ENCODE measurements around the gene TLK1.

TLK1 gene

DNA sequence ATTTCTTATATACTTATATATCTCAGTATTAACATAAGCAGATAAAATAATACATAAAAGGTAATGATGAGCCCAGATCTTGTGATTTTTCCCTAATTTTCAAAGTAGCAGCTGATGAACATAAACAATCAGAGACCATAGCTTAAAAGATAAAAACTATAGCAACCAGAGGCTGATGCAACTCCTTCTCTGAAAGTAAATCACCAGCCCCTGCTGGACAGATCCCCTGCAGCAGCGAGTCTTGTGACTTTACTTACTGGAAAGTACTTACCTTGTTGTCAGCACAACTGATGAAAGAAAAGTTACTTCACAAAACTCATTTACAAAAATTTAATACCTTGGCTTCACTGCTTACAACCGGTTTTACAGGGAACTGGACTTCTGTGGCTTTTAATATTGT, 164.4 kb downstream of the TLK1 start:
- no peak for DNase-seq (ENCODE audit: low read depth)
- no peak overlapping the region for H3K4me3 ChIP-seq (ENCODE audit: low read depth, low read length)
- TF ChIP-seq, protein P1, sequence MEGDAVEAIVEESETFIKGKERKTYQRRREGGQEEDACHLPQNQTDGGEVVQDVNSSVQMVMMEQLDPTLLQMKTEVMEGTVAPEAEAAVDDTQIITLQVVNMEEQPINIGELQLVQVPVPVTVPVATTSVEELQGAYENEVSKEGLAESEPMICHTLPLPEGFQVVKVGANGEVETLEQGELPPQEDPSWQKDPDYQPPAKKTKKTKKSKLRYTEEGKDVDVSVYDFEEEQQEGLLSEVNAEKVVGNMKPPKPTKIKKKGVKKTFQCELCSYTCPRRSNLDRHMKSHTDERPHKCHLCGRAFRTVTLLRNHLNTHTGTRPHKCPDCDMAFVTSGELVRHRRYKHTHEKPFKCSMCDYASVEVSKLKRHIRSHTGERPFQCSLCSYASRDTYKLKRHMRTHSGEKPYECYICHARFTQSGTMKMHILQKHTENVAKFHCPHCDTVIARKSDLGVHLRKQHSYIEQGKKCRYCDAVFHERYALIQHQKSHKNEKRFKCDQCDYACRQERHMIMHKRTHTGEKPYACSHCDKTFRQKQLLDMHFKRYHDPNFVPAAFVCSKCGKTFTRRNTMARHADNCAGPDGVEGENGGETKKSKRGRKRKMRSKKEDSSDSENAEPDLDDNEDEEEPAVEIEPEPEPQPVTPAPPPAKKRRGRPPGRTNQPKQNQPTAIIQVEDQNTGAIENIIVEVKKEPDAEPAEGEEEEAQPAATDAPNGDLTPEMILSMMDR (IDR thresholded peaks at IDR 0.05; ENCODE audit: insufficient read depth, low read depth, low read length, missing control alignments), result no peak

- no peak for DNase-seq (ENCODE audit: low read depth)
- TF ChIP-seq, protein P1 (IDR thresholded peaks at IDR 0.05; ENCODE audit: insufficient read depth, low read depth, low read length, missing control alignments), result no peak
- H3K4me3 ChIP-seq (ENCODE audit: low read depth, low read length), result no peak overlapping the region
Measured at GRCh38 chr2:170991398-170992182, 169.1 kb downstream of the TLK1 start.

DNA sequence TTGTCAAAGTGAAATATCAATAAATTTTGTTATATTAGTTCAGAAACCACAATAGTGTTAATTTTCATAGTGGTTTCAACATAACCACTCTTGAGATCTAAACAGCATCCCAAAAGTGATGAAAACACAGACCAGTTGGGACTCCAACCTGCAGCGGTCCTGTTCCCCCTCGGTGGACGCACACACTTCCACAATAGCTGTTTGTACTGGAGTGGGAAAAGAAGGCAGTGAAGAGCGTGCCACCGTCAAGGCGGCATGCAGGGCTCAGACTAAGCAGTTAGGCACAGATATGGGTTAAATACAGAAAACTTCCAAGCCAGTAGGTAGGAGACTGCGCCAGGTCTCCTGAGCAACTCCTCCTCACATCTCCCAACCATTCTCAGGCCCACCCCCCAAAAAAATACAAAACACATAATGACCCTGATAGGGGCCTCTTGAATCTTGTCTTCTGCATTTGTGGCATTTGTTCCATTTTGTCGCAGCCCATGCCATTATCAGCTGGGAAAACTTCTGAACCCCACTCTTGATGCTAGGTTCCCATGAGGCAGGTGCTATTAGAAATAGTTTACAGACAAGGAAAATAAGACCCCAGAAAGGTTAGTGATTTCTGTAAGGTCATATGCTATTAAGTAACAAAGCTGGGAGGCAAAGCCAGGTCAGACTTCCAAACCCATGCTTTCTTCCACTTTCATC, 174.0 kb downstream of the TLK1 start:
- no peak overlapping the region for H3K4me3 ChIP-seq (ENCODE audit: low read depth, low read length)
- DNase-seq (ENCODE audit: low read depth), result no peak
- TF ChIP-seq, protein P1 (IDR thresholded peaks at IDR 0.05; ENCODE audit: insufficient read depth, low read depth, low read length, missing control alignments), result no peak

DNA sequence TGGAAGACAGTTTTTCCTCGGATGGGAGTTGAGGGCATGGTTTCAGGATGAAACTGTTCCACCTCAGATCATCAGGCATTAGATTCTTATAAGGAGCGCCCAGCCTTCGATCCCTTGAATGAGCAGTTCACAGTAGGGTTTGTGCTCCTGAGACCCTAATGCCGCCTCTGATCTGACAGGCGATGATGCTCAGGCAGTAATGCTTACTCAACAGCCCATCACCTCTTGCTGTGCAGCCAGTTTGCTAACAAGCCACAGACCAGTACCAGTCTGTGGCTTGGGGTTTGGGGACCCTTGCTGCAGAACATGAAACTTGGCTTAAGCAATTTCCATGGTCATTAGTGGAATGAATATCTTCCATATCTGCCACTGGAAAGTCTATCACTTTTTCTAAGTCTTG, 175.3 kb downstream of the TLK1 start:
- TF ChIP-seq, protein P1 (IDR thresholded peaks at IDR 0.05; ENCODE audit: insufficient read depth, low read depth, low read length, missing control alignments), result no peak
- no peak overlapping the region for H3K4me3 ChIP-seq (ENCODE audit: low read depth, low read length)
- DNase-seq (ENCODE audit: low read depth), result no peak

DNA sequence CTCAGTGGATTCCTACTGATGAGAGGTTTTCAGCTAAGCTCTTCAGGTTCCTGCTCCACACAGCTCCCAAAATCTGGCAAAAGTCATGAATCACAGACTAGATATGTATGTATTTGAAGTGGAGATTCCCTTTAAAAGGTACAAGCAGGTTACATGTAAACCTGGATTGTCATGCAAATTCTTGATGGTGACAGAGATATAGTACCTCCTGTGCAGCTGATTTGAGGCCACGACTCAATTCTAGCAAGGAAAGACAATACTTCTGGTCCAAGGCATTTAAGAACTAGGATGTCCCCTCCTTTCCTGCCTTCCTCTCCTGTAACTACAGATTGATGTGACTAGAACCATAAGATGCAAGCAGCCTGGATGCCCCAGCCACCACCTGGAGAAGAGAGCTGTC, 176.6 kb downstream of the TLK1 start:
- H3K4me3 ChIP-seq (ENCODE audit: low read depth, low read length), result no peak overlapping the region
- TF ChIP-seq, protein P1 (IDR thresholded peaks at IDR 0.05; ENCODE audit: insufficient read depth, low read depth, low read length, missing control alignments), result no peak
- DNase-seq (ENCODE audit: low read depth), result no peak

- DNase-seq (ENCODE audit: low read depth), result no peak
- TF ChIP-seq, protein P1 (IDR thresholded peaks at IDR 0.05; ENCODE audit: insufficient read depth, low read depth, low read length, missing control alignments), result no peak
- H3K4me3 ChIP-seq (ENCODE audit: low read depth, low read length), result no peak overlapping the region
Measured at GRCh38 chr2:170975943-170976270, 184.8 kb downstream of the TLK1 start.
